NCI-H82 (cell line): Measurements from ENCODE around the gene NIPSNAP3A.
A peak's percentile ranks its signal among the peaks of the same experiment; 100 is the strongest.

Source experiments
- DNase-seq: peaks from one replicate; lab custom pipeline; 2025; lab: John Stamatoyannopoulos, UW

Gene NIPSNAP3A

GRCh38 chr9:104808035-104808614 lies 60.6 kb downstream of the NIPSNAP3A start:
- DNase-seq = peak; percentile 12
